ENCODE data around the gene KRTAP22-2. TPM values are rescaled to one million over a fixed set of nuclear protein-coding genes. Genes with fewer than 3 reads are reported as not detected.

KRTAP22-2 gene
- total RNA-seq, 1 donor from 2014 or later = not detected

- Histone ChIP-seq H4K20me1 (ENCODE audit: insufficient read depth, low read length) (no peaks in the 10 kb centered on the region), H3K79me2 (ENCODE audit: insufficient read depth, low read length) (no peaks in the 10 kb centered on the region), H2AFZ (ENCODE audit: low read depth, low read length) (no peak overlapping the region), H3K9ac (ENCODE audit: low read length) (no peak overlapping the region), H3K27me3 (ENCODE audit: insufficient read depth, low read length) (no peaks in the 10 kb centered on the region), H3K27ac (ENCODE audit: low read depth, low read length) (no peak overlapping the region), H3K9me3 (ENCODE audit: insufficient read depth, low read depth, low read length) (peaks cover 5% of the 10 kb centered on the region), H3K36me3 (ENCODE audit: insufficient read depth, low read length) (no peaks in the 10 kb centered on the region), H3K4me3 (ENCODE audit: insufficient read depth, low read depth, low read length) (no peak overlapping the region), H3K4me2 (ENCODE audit: low read length) (no peak overlapping the region), H3K4me1 (ENCODE audit: insufficient read depth, low read length) (no peaks in the 10 kb centered on the region)
- no peak for FAIRE-seq
- Mint-ChIP-seq H3K36me3 (ENCODE audit: low read depth, unreplicated experiment) (no peaks in the 10 kb centered on the region), H3K27ac (ENCODE audit: unreplicated experiment) (no peak overlapping the region), H3K4me3 (ENCODE audit: unreplicated experiment) (no peak overlapping the region), H3K9me3 (ENCODE audit: unreplicated experiment) (no peaks in the 10 kb centered on the region), H3K4me1 (ENCODE audit: low read depth, unreplicated experiment) (no peaks in the 10 kb centered on the region), H3K27me3 (ENCODE audit: low read depth, unreplicated experiment) (no peaks in the 10 kb centered on the region)
- TF ChIP-seq EZH2 (IDR thresholded peaks at IDR 0.05; ENCODE audit: insufficient read depth, low read length) (no peak), CTCF (IDR thresholded peaks at IDR 0.05; ENCODE audit: insufficient read depth, low read depth, low read length) (no peak)
- no peak for DNase-seq (ENCODE audit: low read depth)
These were observed 21.9 kb upstream of the KRTAP22-2 start for GRCh38 chr21:30612132-30612531.

- Histone ChIP-seq H3K27ac (ENCODE audit: low read depth, low read length) (no peak overlapping the region), H3K4me3 (ENCODE audit: insufficient read depth, low read depth, low read length) (no peak overlapping the region), H4K20me1 (ENCODE audit: insufficient read depth, low read length) (no peaks in the 10 kb centered on the region), H3K27me3 (ENCODE audit: insufficient read depth, low read length) (no peaks in the 10 kb centered on the region), H2AFZ (ENCODE audit: low read depth, low read length) (no peak overlapping the region), H3K79me2 (ENCODE audit: insufficient read depth, low read length) (no peaks in the 10 kb centered on the region), H3K36me3 (ENCODE audit: insufficient read depth, low read length) (no peaks in the 10 kb centered on the region), H3K9ac (ENCODE audit: low read length) (no peak overlapping the region), H3K4me2 (ENCODE audit: low read length) (no peak overlapping the region), H3K9me3 (ENCODE audit: insufficient read depth, low read depth, low read length) (peaks cover 2% of the 10 kb centered on the region), H3K4me1 (ENCODE audit: insufficient read depth, low read length) (no peaks in the 10 kb centered on the region)
- TF ChIP-seq EZH2 (IDR thresholded peaks at IDR 0.05; ENCODE audit: insufficient read depth, low read length) (no peak), CTCF (IDR thresholded peaks at IDR 0.05; ENCODE audit: insufficient read depth, low read depth, low read length) (no peak)
- no peak overlapping the region for H3K4me3 Mint-ChIP-seq (ENCODE audit: unreplicated experiment)
- no peaks in the 10 kb centered on the region for H3K9me3 Mint-ChIP-seq (ENCODE audit: unreplicated experiment)
- DNase-seq (ENCODE audit: low read depth) (no peak), FAIRE-seq (no peak)
- no peaks in the 10 kb centered on the region for H3K4me1 Mint-ChIP-seq (ENCODE audit: low read depth, unreplicated experiment)
- no peaks in the 10 kb centered on the region for H3K27me3 Mint-ChIP-seq (ENCODE audit: low read depth, unreplicated experiment)
- H3K27ac Mint-ChIP-seq (ENCODE audit: unreplicated experiment) = no peak overlapping the region
- H3K36me3 Mint-ChIP-seq (ENCODE audit: low read depth, unreplicated experiment) = no peaks in the 10 kb centered on the region
These were observed 15.8 kb upstream of the KRTAP22-2 start for GRCh38 chr21:30605968-30606367.

GRCh38 chr21:30600787-30601186, 10.6 kb upstream of the KRTAP22-2 start, which contains the start of gene KRTAP22-1:
TSS of gene KRTAP22-1 (plus strand) at chr21:30601087.
- no peak within 1 kb of the TSS for H3K4me3 ChIP-seq (ENCODE audit: insufficient read depth, low read depth, low read length)
- Mint-ChIP-seq H3K9me3 (ENCODE audit: unreplicated experiment) (no peaks in the 10 kb centered on the region), H3K4me1 (ENCODE audit: low read depth, unreplicated experiment) (no peaks in the 10 kb centered on the region), H3K4me3 (ENCODE audit: unreplicated experiment) (no peak within 1 kb of the TSS), H3K36me3 (ENCODE audit: low read depth, unreplicated experiment) (no peaks in the 10 kb centered on the region), H3K27me3 (ENCODE audit: low read depth, unreplicated experiment) (no peaks in the 10 kb centered on the region), H3K27ac (ENCODE audit: unreplicated experiment) (no peak within 1 kb of the TSS)
- no peak within 1 kb of the TSS for H3K4me2 ChIP-seq (ENCODE audit: low read length)
- H3K27ac ChIP-seq (ENCODE audit: low read depth, low read length) = no peak within 1 kb of the TSS
- no peak within 1 kb of the TSS for H2AFZ ChIP-seq (ENCODE audit: low read depth, low read length)
- H3K9ac ChIP-seq (ENCODE audit: low read length) = no peak within 1 kb of the TSS
- DNase-seq (ENCODE audit: low read depth) (no peak), FAIRE-seq (no peak)
- TF ChIP-seq EZH2 (IDR thresholded peaks at IDR 0.05; ENCODE audit: insufficient read depth, low read length) = no peak
- TF ChIP-seq CTCF (IDR thresholded peaks at IDR 0.05; ENCODE audit: insufficient read depth, low read depth, low read length) = no peak
- no peaks in the 10 kb centered on the region for H3K79me2 ChIP-seq (ENCODE audit: insufficient read depth, low read length)
- no peaks in the 10 kb centered on the region for H3K36me3 ChIP-seq (ENCODE audit: insufficient read depth, low read length)
- no peaks in the 10 kb centered on the region for H4K20me1 ChIP-seq (ENCODE audit: insufficient read depth, low read length)
- H3K9me3 ChIP-seq (ENCODE audit: insufficient read depth, low read depth, low read length) = peaks cover 6% of the 10 kb centered on the region
- H3K4me1 ChIP-seq (ENCODE audit: insufficient read depth, low read length) = no peaks in the 10 kb centered on the region
- H3K27me3 ChIP-seq (ENCODE audit: insufficient read depth, low read length) = no peaks in the 10 kb centered on the region
